22Rv1 (cell line): ENCODE results near the gene SLC8A3.

Experiments
- CTCF ChIP-seq: fragments of 450-650 bp; IDR thresholded peaks from 2 replicates; pipeline ENCODE4 v1.5.1; 2017; ENCODE audit warnings: mild to moderate bottlenecking
- ZFX ChIP-seq: fragments of 450-650 bp; IDR thresholded peaks from 2 replicates; pipeline ENCODE4 v1.6.1; 2017; ENCODE audit warnings: antibody characterized with exemption, borderline replicate concordance

- TF ChIP-seq CTCF, result peak; percentile 92
- TF ChIP-seq ZFX, result no peak
These were observed 142.8 kb downstream of the SLC8A3 start for GRCh38 chr14:70045844-70046535.
